Measurements from ENCODE around the gene HNRNPUL1. TPM values are rescaled to one million over a fixed set of nuclear protein-coding genes. Genes with fewer than 3 reads are reported as not detected.

Gene HNRNPUL1
- total and polyA plus RNA-seq, 2 donors (not counting 1 experiment from before 2014, with no cell fraction given) = 36.4 to 58.1 TPM

DNA sequence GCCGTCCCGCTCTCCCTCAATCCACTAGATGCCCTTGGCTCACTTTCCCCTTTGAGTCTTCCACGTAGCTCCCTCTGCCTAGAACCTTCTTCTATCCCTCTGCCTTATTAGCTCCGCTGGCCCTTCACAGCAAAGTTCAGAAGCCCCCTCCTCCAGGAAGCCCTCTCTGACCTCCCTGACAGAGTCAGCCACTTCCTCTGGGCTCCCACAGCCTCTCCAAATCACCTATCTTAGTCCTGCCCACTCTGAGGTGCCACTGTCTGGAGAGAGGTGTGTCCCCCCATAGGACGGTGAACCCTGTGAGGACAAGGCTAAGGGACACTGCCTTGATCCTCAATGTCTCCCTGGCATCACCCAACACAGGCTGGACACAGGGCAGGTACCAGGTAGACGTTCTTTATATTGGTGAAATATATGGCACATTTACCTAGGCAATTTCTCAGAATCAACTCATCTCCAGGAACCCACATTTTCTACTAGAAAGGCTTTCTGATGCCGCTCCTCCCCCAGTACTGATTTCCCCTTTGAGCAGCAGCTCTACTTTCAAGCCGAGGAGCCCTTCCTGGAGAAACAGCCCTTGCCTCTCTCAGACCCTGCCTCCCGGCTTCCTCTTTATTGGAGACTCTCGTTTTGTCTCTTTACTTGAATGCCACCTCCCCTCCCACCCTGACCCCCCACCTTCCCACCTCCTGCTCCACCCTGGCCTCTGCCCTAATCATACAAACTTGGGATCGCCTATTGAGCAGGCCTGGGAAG lies 93.0 kb downstream of the HNRNPUL1 start:
- H4K20me1 ChIP-seq (ENCODE audit: control insufficient read depth, extremely low read depth, insufficient read depth, low read length) = no peaks in the 10 kb centered on the region
- DNase-seq (ENCODE audit: low read depth in 2 of 2) = no peak
- TF ChIP-seq EZH2 (IDR thresholded peaks at IDR 0.05; ENCODE audit: low read length, missing control alignments) = no peak
- TF ChIP-seq, protein P1, sequence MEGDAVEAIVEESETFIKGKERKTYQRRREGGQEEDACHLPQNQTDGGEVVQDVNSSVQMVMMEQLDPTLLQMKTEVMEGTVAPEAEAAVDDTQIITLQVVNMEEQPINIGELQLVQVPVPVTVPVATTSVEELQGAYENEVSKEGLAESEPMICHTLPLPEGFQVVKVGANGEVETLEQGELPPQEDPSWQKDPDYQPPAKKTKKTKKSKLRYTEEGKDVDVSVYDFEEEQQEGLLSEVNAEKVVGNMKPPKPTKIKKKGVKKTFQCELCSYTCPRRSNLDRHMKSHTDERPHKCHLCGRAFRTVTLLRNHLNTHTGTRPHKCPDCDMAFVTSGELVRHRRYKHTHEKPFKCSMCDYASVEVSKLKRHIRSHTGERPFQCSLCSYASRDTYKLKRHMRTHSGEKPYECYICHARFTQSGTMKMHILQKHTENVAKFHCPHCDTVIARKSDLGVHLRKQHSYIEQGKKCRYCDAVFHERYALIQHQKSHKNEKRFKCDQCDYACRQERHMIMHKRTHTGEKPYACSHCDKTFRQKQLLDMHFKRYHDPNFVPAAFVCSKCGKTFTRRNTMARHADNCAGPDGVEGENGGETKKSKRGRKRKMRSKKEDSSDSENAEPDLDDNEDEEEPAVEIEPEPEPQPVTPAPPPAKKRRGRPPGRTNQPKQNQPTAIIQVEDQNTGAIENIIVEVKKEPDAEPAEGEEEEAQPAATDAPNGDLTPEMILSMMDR (conservative IDR thresholded peaks at IDR 0.05 in 1 of 2, IDR thresholded peaks at IDR 0.05 in 1 of 2; ENCODE audit: low read depth in 1 of 2, low read length in 2 of 2) = no peak

More for the DNA sequence above, 93.0 kb downstream of the HNRNPUL1 start:
- Histone ChIP-seq H3K4me1 (ENCODE audit: control insufficient read depth, extremely low read depth, insufficient read depth, low read length) (no peaks in the 10 kb centered on the region), H3K4me2 (ENCODE audit: extremely low read depth, insufficient read depth, low read length) (no peak overlapping the region), H2AFZ (ENCODE audit: low read length) (no peak overlapping the region), H3K9ac (ENCODE audit: insufficient read depth, low read length) (no peak overlapping the region), H3K4me3 (replicated peaks in 1 of 4; ENCODE audit: control extremely low read depth in 1 of 4, insufficient read depth in 1 of 4, low read depth in 3 of 4, low read length in 4 of 4) (no peak overlapping the region), H3K79me2 (ENCODE audit: control insufficient read depth, insufficient read depth, low read length) (peaks cover 11% of the 10 kb centered on the region), H3K9me3 (ENCODE audit: control insufficient read depth, insufficient read depth, low read depth, low read length) (no peaks in the 10 kb centered on the region), H3K36me3 (ENCODE audit: control insufficient read depth, insufficient read depth, low read length) (no peaks in the 10 kb centered on the region), H3K27ac (ENCODE audit: insufficient read depth, low read length) (no peak overlapping the region), H3K27me3 (ENCODE audit: control insufficient read depth, insufficient read depth, low read length) (no peaks in the 10 kb centered on the region)

Other genes starting within 250 kb of the HNRNPUL1 start
- gene CYP2A13, start 175.9 kb upstream of the HNRNPUL1 start, total RNA-seq = not detected in 2 replicates
- gene CYP2A13, start 175.9 kb upstream of the HNRNPUL1 start, polyA plus RNA-seq = not detected in 2 replicates
- not detected in 2 replicates for gene CYP2F1, start 149.9 kb upstream of the HNRNPUL1 start, total RNA-seq
- not detected in 2 replicates for gene CYP2F1, start 149.9 kb upstream of the HNRNPUL1 start, polyA plus RNA-seq
- 2.1 and 3.5 TPM in 2 replicates for gene CYP2S1, start 71.2 kb upstream of the HNRNPUL1 start, total RNA-seq
- gene CYP2S1, start 71.2 kb upstream of the HNRNPUL1 start, polyA plus RNA-seq = 0.93 and 7.5 TPM in 2 replicates
- 107 and 223 TPM in 2 replicates for gene AXL, start 45.1 kb upstream of the HNRNPUL1 start, total RNA-seq
- 231 and 319 TPM in 2 replicates for gene AXL, start 45.1 kb upstream of the HNRNPUL1 start, polyA plus RNA-seq
- gene CCDC97, start 45.8 kb downstream of the HNRNPUL1 start, total RNA-seq = 5.9 and 7.8 TPM in 2 replicates
- 6.3 and 9.9 TPM in 2 replicates for gene CCDC97, start 45.8 kb downstream of the HNRNPUL1 start, polyA plus RNA-seq
- 6.7 and 14.4 TPM in 2 replicates for gene TGFB1, start 89.5 kb downstream of the HNRNPUL1 start, total RNA-seq
- gene TGFB1, start 89.5 kb downstream of the HNRNPUL1 start, polyA plus RNA-seq = 4.2 and 6.6 TPM in 2 replicates
- 4.1 and 5.3 TPM in 2 replicates for gene B9D2, start 99.8 kb downstream of the HNRNPUL1 start, total RNA-seq
- 2.3 and 3.3 TPM in 2 replicates for gene B9D2, start 99.8 kb downstream of the HNRNPUL1 start, polyA plus RNA-seq
- 9.7 and 10.8 TPM in 2 replicates for gene TMEM91, start 112.2 kb downstream of the HNRNPUL1 start, total RNA-seq
- 1.4 and 3.7 TPM in 2 replicates for gene TMEM91, start 112.2 kb downstream of the HNRNPUL1 start, polyA plus RNA-seq
- gene EXOSC5, start 133.0 kb downstream of the HNRNPUL1 start, total RNA-seq = 10.7 and 14.1 TPM in 2 replicates
- gene EXOSC5, start 133.0 kb downstream of the HNRNPUL1 start, polyA plus RNA-seq = 5.0 and 10.0 TPM in 2 replicates
- gene BCKDHA, start 133.4 kb downstream of the HNRNPUL1 start, total RNA-seq = 30.0 and 30.7 TPM in 2 replicates
- 11.2 and 15.1 TPM in 2 replicates for gene BCKDHA, start 133.4 kb downstream of the HNRNPUL1 start, polyA plus RNA-seq
- 1.3 and 3.5 TPM in 2 replicates for gene B3GNT8, start 163.0 kb downstream of the HNRNPUL1 start, total RNA-seq
- gene B3GNT8, start 163.0 kb downstream of the HNRNPUL1 start, polyA plus RNA-seq = 0.30 and 0.54 TPM in 2 replicates
- 29.5 and 31.0 TPM in 2 replicates for gene DMAC2, start 175.5 kb downstream of the HNRNPUL1 start, total RNA-seq
- gene DMAC2, start 175.5 kb downstream of the HNRNPUL1 start, polyA plus RNA-seq = 52.3 and 65.1 TPM in 2 replicates
- gene ERICH4, start 178.8 kb downstream of the HNRNPUL1 start, total RNA-seq = not detected in 2 replicates
- gene ERICH4, start 178.8 kb downstream of the HNRNPUL1 start, polyA plus RNA-seq = not detected in 2 replicates

Measured in fibroblast of lung (primary cell).